Uterus (tissue), 4 donors: Measurements from ENCODE around the gene ACSS3. TPM values are rescaled to one million over a fixed set of nuclear protein-coding genes. Genes with fewer than 3 reads are reported as not detected.
"Not testable (repeated sequence)": the region's sequence is repeated elsewhere in the genome, so short reads cannot be mapped to it uniquely, and the experiment has no call there.

Experiments
- DNase-seq, 2 donors: peaks; one replicate each; pipeline ENCODE4 v3.0.0-alpha.2; 2019 to 2020
- H3K27ac ChIP-seq, 2 donors: fragments of 200-600 bp; sonication (generic); 1 replicate in 1 of 2; 2 replicates in 1 of 2; pipeline ENCODE4 v1.5.1; 2016 to 2018
- H3K27me3 ChIP-seq, 2 donors: fragments of 200-600 bp; sonication (generic); one replicate each; pipeline ENCODE4 v1.5.1; 2018 to 2019; ENCODE audit warnings: control low read depth in 1 of 2
- H3K36me3 ChIP-seq, 2 donors: fragments of 200-600 bp; sonication (generic); one replicate each; pipeline ENCODE4 v1.5.1; 2019; ENCODE audit warnings: control low read depth in 1 of 2
- H3K4me1 ChIP-seq, 2 donors: fragments of 200-600 bp; sonication (generic); one replicate each; pipeline ENCODE4 v1.5.1; 2018 to 2019; ENCODE audit warnings: control low read depth in 1 of 2
- H3K4me3 ChIP-seq, 2 donors: fragments of 200-600 bp; sonication (generic); 1 replicate in 1 of 2; 2 replicates in 1 of 2; pipeline ENCODE4 v1.5.1; 2018 to 2019; ENCODE audit warnings: mild to moderate bottlenecking in 1 of 2
- H3K9me3 ChIP-seq, 2 donors: fragments of 200-600 bp; sonication (generic); one replicate each; pipeline ENCODE4 v1.5.1; 2019; ENCODE audit warnings: control low read depth in 1 of 2
- CTCF ChIP-seq, 4 experiments: fragments of 200-600 bp in 2 of 4; fragments of 450-650 bp in 2 of 4; sonication (generic) in 2 of 4; IDR thresholded peaks; one replicate each; pipeline ENCODE4 v1.5.1; 2016 to 2019; ENCODE audit warnings: antibody characterized with exemption in 4 of 4, mild to moderate bottlenecking in 2 of 4, moderate library complexity in 1 of 4
- POLR2A ChIP-seq, 2 donors: fragments of 450-650 bp; IDR thresholded peaks; one replicate each; pipeline ENCODE4 v1.6.1; 2016; ENCODE audit warnings: antibody characterized with exemption in 2 of 2, mild to moderate bottlenecking in 1 of 2, moderate library complexity in 1 of 2
- intact Hi-C: fragments of 100-400 bp; cut with DNase I; formaldehyde crosslinking; loops from one replicate; pipeline ENCODE4 v1.15.1; 2023; ENCODE audit warnings: low total_unique reads
- total RNA-seq, 4 donors: library from RNA; depleted of rRNA in 3 of 4; stranded (reverse); fragments of >200 nt in 3 of 4; gene quantifications; one replicate each; pipeline versions ENCODE4 v1.1.0 to v1.2.4, GENCODE V29; 2014 to 2023
- donor health status: DM: yes; HTN: yes; CAD: no.

The ACSS3 gene
- total RNA-seq, 4 donors from 2014 or later = 25.6 to 62.2 (median 47.7) TPM

- no peaks in the 10 kb centered on the region for H3K4me1 ChIP-seq
- H3K36me3 ChIP-seq = no peaks in the 10 kb centered on the region
- no peak overlapping the region for H3K4me3 ChIP-seq
- intact Hi-C loops = no loop called here
- no peak for DNase-seq
- TF ChIP-seq POLR2A (IDR thresholded peaks at IDR 0.05) = no peak
- TF ChIP-seq CTCF (IDR thresholded peaks at IDR 0.05) = no peak
- peaks cover 0 to 9% of the 10 kb centered on the region in 2 donors for H3K9me3 ChIP-seq
- no peaks in the 10 kb centered on the region for H3K27me3 ChIP-seq
- H3K27ac ChIP-seq = no peak overlapping the region
These were observed 96.8 kb downstream of the ACSS3 start for GRCh38 chr12:81174664-81175063.

- intact Hi-C loops = no loop called here
- Histone ChIP-seq H3K4me1 (peaks cover 0 to 5% of the 10 kb centered on the region in 2 donors), H3K27me3 (no peaks in the 10 kb centered on the region), H3K4me3 (no peak overlapping the region), H3K36me3 (no peaks in the 10 kb centered on the region), H3K27ac (no peak overlapping the region), H3K9me3 (peaks cover 0 to 9% of the 10 kb centered on the region in 2 donors)
- no peak for DNase-seq
- TF ChIP-seq CTCF (IDR thresholded peaks at IDR 0.05) (no peak), POLR2A (IDR thresholded peaks at IDR 0.05) (no peak)
These were observed 98.9 kb downstream of the ACSS3 start for GRCh38 chr12:81176796-81177195.

DNA sequence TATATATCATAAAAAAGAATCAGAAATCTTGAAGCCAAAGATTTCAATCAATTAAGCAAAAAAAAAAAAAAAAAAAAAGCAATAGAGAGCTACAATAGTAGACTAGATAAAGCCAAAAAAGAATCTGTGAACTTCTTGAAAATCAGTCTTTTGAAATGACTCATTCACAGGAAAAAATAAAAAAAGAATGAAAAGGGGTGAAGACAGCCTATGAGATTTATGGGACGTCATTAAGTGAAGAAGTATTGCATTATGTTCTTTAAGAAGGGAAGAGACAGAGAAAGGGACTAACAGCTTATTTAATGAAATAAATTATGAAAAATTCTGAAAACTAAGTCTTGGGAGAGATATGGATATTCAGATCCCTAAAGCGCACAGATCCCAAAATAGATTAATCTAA, 103.8 kb downstream of the ACSS3 start:
- intact Hi-C loops = no loop called here
- TF ChIP-seq POLR2A (IDR thresholded peaks at IDR 0.05) (no peak), CTCF (IDR thresholded peaks at IDR 0.05) (no peak)

GRCh38 chr12:81187686-81188085, 109.8 kb downstream of the ACSS3 start:
- H3K36me3 ChIP-seq = no peaks in the 10 kb centered on the region
- H3K27ac ChIP-seq = no peak overlapping the region
- H3K27me3 ChIP-seq = no peaks in the 10 kb centered on the region
- intact Hi-C loops = no loop called here
- no peak for TF ChIP-seq POLR2A (IDR thresholded peaks at IDR 0.05)
- no peak for TF ChIP-seq CTCF (IDR thresholded peaks at IDR 0.05)
- no peaks in the 10 kb centered on the region for H3K9me3 ChIP-seq
- H3K4me3 ChIP-seq = no peak overlapping the region
- H3K4me1 ChIP-seq = no peaks in the 10 kb centered on the region
- DNase-seq = no peak

More for the DNA sequence above, 103.8 kb downstream of the ACSS3 start:
- DNase-seq = no peak
- Histone ChIP-seq H3K36me3 (no peaks in the 10 kb centered on the region), H3K27ac (peak overlapping the region; percentile 57 to 75), H3K4me3 (no peak overlapping the region), H3K9me3 (peaks cover 0 to 2% of the 10 kb centered on the region in 2 donors), H3K27me3 (no peaks in the 10 kb centered on the region), H3K4me1 (peaks cover 0 to 5% of the 10 kb centered on the region in 2 donors)

DNA sequence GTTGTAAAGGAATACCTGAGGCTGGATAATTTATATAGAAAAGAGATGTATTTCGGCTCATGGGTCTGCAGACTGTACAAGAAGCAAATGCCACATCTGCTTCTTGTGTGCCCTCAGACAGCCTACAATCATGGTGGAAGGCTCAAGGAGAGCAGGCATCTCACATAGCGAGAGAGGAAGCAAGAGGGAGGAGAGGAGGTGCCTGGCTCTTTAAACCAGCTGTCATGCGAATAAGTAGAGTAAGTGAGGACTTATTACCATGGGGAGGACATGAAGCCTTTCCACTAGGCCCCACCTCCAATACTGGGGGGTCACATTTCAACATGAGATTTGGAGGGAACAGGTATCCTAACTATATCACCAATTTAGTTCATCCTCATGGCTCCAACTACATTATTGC, 118.7 kb downstream of the ACSS3 start:
- no peaks in the 10 kb centered on the region for H3K4me1 ChIP-seq
- no peak for DNase-seq
- no peak overlapping the region for H3K4me3 ChIP-seq
- H3K36me3 ChIP-seq = no peaks in the 10 kb centered on the region
- intact Hi-C loops = no loop called here
- TF ChIP-seq CTCF (IDR thresholded peaks at IDR 0.05) (no peak), POLR2A (IDR thresholded peaks at IDR 0.05) (no peak)
- no peaks in the 10 kb centered on the region for H3K27me3 ChIP-seq
- H3K27ac ChIP-seq = no peak overlapping the region
- no peaks in the 10 kb centered on the region for H3K9me3 ChIP-seq

GRCh38 chr12:81200561-81200960, 122.7 kb downstream of the ACSS3 start:
- H3K27me3 ChIP-seq, H3K4me3 ChIP-seq, H3K36me3 ChIP-seq, DNase-seq, H3K4me1 ChIP-seq, intact Hi-C loops, H3K9me3 ChIP-seq: not testable (repeated sequence)
- H3K27ac ChIP-seq = peak overlapping the region in 1 of 2 donors; percentile 21
